CD4-positive, alpha-beta T cell treated with Interleukin-15 for 1 hour (primary cell): ENCODE measurements around the gene PPP2R2D.
"Not testable (repeated sequence)": the region's sequence is repeated elsewhere in the genome, so short reads cannot be mapped to it uniquely, and the experiment has no call there.

Experiments
- DNase-seq: peaks from one replicate; pipeline ENCODE4 v3.0.0-alpha.2; 2020

PPP2R2D gene

DNA sequence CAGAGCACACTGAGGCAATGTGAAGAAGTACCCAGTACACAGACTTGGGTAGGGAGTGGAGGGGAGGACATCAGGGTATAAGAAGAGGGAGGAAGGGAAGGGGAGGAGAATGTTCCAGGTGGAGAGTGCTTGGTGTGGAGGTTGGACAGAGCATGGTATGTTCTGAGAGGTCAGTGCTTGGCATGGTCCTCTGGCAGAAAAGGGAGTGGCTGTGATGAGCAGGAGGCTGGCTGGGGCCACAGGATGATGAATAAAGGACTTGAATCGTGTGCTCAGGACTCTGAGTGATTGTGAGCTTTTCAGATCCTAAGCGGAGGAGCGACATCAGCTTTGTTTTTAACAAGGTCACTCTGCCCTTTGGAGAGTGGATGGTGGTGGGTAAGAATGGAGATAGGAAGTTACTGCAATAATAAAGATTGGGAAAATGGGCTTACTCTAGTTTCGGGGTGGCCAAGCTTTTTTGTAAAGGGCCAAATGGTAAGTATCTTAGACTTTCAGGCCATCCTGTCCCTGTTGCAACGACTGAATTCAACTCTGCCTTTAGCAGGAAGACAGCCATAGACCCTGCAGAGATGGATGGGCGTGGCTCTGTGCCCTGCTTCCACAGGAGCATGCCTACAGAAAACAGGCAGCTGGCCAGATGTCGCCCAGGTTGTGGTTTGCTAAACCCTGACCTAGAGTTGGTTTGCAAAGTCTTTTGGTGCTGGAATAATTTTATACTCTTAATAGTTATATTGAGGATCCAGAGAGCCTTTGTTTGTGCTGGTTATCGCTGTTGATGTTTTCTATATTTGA is 8.4 kb downstream of the PPP2R2D start:
- no peak for DNase-seq

DNA sequence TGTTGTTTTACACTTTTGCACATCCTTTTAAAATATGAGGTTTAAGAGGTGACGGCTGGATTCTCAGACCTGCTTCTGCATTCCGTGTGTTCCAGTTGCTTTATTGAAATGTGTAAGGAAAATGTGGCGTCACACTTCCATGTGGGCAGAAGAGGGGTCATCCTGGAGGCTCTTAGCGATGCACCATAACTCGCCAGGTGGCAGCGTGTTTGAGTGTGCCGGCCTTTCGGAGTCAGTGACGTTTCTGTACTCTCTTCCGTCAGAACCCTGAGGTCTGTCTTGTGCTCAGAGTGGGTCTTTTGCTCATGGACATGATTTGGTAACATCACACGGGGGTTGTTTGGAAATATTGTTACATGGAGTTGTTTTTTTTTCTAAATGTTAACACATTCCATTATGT is 9.1 kb downstream of the PPP2R2D start:
- no peak for DNase-seq

DNA sequence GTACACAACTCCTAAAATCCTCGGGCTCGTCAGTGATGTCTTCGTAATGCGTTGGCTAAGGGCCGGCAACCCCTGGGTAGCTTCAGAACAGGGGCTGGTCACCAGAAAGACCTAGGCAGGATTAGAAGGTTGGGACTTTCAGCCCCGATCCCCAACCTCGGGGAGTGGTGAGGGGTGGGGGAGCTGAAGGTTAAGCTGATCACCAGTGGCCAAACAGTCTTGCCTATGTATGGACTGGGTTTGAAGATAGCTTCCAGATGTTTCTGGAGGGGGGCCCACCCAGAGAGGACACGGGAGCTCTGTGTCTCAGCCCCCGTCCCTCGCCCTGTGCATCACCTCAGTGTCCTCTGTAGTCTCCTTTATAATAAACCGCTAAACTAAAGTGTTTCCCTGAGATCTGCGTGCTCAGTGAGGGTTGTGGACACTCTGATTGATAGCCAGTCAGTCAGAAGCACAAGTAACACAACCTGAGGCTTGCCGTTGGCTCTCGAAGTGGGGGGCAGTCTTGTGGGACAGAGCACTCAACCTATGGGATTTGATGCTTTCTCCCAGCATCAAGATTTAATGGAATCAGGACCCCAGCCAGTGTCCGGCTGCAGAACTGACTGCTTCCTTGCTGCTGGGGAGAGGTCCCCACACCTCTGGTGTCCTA is 10.0 kb downstream of the PPP2R2D start:
- DNase-seq, result no peak

DNA sequence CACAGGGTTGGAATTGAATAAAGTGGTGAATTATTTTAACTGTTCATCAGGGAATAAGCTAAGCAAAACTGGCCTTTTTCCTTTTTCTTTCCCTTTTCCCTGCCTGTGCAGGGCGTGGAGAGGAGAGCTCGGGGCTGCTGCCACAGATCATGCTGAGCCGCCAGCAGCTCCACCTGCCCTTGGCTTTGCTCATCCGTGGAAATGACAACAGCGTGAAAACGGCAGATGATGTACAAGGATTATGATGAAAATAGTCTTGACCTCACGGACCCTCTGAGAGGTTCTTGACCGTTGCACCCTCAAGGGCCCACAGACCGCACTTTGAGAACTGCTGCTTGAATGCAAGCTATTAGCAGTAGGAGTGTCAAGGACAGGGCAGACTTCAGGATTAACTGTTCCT is 10.6 kb downstream of the PPP2R2D start:
- no peak for DNase-seq

DNA sequence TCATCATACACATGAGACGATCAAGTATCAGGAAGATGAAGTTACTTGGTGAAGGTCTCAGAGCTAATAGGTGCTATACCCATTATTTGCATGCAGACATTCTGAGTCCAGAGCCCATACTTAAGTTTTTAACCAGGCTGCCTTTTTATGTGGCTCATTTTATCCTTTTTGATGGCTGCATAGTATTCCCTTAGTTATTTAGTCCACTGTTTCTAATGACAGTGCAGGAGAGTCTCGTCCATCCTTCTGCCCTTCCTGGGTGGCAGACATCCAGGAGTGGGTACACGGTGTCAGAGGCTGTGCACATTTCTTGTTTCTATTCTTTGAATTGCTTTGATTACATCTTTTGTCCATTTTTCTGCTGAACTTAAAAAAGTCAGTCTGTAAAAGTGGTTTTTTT is 11.8 kb downstream of the PPP2R2D start:
- no peak for DNase-seq

DNA sequence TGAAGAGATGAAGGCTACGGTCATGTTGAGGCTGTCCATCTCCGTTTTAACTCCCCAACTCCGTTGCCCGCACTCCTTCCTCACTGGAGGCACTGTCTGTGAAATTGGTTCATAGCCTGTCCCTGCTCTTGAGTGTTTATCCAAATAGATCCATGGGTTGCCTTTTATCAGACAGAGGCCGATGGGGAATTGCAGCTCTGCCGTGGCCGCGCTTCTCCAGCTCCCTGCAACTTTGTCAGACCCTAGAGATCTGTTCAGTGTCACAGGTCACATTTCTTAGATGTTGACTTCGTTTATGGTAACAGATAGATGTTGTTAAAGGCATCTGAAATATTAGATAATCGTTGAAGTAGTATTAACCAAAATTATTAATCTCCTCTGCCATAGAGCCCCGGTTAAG is 14.7 kb downstream of the PPP2R2D start:
- no peak for DNase-seq

DNA sequence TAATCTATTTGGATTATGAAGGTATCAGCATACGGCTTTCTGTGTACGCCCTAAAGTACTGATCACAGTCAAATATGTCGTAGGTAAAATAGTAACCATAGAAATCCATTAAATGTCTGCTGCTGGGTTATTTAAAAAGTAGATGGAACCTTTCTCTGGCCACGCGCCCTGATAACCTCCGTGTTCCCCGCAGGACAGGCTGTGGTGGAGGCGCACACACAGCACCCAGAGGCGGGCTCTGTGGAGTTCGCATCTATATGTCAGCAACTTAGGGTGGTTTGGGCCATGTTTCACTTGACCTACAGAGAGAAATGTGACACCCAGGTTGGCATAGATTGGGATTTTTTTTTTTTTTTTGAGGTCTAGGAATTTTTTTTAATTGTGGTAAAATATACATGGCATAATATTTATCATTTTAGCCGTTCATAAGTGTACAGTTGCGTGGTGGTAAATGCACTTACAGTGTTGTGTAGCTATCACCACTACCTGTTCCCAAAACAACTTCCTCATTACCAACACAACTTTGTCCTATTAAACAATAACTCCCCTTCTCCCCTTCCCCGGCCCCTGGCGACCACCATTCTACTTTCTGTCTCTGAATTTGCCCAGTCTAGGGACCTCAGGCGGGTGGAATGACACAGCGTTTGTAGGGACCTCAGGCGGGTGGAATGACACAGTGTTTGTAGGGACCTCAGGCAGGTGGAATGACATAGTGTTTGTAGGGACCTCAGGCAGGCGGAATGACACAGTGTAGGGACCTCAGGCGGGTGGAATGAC is 15.4 kb downstream of the PPP2R2D start:
- DNase-seq, result no peak

DNA sequence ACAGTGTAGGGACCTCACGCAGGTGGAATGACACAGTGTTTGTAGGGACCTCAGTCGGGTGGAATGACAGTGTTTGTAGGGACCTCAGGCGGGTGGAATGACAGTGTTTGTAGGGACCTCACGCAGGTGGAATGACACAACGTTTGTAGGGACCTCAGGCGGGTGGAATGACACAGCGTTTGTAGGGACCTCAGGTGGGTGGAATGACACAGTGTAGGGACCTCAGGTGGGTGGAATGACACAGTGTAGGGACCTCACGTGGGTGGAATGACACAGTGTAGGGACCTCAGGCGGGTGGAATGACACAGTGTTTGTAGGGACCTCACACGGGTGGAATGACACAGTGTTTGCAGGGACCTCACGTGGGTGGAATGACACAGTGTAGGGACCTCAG is 16.0 kb downstream of the PPP2R2D start:
- DNase-seq, result not testable (repeated sequence)

DNA sequence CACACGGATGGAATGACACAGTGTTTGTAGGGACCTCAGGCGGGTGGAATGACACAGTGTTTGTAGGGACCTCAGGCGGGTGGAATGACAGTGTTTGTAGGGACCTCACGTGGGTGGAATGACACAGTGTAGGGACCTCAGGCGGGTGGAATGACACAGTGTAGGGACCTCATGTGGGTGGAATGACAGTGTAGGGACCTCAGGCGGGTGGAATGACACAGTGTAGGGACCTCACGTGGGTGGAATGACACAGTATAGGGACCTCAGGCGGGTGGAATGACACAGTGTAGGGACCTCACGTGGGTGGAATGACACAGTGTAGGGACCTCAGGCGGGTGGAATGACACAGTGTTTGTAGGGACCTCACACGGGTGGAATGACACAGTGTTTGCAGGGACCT is 16.7 kb downstream of the PPP2R2D start:
- DNase-seq, result not testable (repeated sequence)

DNA sequence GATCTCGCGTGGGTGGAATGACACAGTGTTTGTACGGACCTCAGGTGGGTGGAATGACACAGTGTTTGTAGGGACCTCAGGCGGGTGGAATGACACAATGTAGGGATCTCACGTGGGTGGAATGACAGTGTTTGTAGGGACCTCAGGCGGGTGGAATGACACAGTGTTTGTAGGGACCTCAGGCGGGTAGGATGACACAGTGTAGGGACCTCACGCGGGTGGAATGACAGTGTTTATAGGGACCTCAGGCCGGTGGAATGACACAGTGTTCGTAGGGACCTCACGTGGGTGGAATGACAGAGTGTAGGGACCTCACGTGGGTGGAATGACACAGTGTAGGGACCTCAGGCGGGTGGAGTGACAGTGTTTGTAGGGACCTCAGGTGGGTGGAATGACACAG is 18.7 kb downstream of the PPP2R2D start:
- not testable (repeated sequence) for DNase-seq

DNA sequence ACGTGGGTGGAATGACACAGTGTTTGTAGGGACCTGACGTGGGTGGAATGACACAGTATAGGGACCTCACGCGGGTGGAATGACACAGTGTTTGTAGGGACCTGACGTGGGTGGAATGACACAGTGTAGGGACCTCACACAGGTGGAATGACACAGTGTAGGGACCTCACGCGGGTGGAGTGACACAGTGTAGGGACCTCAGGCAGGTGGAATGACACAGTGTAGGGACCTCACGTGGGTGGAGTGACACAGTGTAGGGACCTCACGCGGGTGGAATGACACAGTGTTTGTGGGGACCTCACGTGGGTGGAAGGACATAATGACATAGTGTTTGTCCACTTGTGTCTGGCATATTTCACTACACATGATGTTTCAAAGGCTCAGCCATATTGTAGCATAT is 19.3 kb downstream of the PPP2R2D start:
- no peak for DNase-seq

DNA sequence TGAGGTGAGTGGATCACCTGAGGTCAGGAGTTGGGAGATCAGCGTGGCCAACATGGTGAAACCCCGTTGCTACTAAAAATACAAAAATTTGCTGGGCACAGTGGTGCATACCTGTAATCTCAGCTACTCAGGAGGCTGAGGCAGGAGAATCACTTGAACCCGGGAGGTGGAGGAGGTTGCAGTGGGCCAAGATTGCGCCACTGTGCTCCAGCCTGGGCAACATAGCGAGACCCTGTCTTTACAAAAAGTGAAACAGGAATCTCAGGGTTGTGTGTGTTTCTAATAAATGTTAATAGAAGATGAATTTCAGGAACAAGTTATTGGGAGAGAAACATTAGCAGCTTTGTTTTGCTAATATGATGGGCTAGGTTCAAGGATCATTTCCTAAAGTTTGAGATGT is 19.9 kb downstream of the PPP2R2D start:
- no peak for DNase-seq

DNA sequence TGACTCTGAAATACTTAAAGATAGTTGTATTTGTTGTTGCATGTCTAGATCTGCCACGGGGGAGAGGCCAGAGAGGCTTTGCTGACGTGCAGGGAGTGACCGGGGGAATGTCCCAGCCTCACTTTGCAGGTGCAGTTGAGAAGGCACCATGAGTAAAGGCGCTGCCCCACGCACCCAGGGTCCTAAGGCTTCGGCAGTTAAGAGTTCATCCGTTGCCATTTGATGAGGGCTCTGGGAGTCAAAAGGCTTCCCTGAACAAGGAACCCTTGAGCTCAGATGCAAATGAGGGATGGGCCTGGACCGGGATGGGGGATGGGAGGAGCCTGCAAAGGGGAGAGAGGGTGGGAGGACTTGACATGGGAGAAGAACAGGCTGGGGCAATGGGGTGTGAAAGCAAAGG is 20.4 kb downstream of the PPP2R2D start:
- no peak for DNase-seq

DNA sequence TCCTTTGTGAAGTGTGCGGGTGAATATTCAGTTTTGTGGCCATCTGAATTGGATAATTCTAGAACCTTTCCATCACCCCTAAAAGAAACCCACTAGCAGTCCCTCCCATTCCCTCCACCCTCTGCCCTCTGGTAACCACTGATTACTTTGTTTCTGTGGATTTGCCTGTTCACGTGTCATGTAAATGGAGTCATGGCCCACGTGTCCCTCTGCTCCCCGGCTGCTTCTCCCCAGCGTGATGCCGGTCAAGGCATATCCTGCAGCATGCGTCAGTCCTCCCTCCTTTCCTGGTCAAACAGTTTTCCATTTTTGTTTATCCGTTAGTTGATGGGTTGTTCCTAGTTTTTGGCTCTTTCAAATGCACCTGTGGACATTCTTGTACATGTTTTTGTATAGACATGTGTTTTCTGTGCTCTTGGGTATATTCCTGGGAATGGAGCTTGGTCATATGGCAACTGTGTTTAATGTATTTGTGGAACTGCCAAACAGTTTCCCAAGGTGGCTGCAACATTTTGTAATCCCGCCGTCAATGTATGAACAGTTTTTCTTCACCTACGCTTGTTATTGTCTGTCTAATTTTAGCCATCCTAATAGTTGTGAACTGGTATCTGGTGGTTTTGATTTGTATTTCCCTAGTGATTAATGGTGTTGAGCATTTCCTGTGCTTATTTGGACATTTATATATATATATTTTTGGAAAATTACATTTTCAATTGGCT is 22.4 kb downstream of the PPP2R2D start:
- DNase-seq, result no peak

DNA sequence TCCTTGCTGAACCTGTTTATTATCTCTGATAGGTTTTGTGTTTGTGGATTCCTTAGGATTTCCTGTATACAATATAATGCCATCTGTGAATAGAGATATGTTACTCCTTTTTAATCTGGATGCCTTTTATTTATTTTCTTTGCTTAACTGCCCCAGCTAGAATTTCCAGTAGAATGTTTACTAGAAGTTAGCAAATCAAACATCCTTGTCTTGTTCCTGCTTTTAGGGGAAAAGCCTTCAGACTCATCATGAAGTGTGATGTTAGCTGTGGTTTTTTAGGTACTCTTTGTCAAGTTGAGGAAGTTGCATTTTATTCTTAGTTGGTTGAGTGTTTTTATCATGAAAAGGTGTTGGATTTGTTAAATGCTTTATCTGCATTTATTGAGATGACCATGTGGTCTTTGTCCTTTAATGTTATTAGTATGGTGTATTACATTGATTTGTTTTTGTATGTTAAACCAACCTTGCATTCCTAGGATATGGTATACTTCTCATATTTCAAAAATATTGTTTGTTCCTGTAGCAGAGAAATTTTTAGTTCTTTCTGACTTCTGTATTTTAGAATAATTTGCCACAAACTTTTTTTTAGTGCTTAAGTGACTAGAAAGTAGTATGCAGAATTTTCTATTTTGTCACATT is 24.3 kb downstream of the PPP2R2D start:
- DNase-seq, result no peak

DNA sequence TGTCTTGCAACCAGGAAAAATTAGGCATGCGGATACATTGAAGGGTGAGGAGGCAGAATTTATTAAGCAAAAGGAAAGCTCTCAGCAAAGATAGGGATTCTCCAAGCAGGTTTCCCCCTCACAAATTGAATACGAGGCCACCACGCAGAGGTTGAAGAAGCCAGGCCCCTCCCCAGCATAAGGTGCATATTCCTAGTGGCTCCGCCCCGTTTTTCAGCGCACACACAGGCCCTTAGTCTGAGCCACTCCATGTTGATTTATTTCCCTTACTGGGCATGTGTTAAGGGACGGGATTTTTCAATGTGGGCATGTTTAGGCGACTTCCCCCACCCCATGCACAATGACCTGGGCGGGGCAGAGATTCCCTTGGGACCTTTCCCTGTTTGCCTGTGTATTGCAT is 24.9 kb downstream of the PPP2R2D start:
- DNase-seq, result no peak

DNA sequence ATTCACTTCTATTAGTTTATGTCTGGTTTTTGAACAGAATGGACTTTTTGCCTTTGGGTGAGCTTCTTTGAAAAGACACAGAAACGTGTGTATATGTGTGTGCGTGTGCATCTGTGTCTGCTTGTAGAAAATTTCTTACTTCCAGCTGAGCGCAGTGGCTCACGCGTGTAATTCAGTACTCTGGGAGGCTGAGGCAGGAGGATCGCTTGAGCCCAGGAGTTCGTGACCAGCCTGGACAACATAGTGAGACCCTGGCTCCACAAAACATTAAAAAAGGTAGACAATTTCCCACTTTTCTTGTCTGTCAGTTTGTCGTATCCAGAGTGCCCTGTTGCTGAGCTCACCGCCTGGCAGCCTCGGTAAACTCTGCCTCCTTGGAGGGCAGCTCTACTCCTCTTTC is 25.4 kb downstream of the PPP2R2D start:
- DNase-seq, result no peak

DNA sequence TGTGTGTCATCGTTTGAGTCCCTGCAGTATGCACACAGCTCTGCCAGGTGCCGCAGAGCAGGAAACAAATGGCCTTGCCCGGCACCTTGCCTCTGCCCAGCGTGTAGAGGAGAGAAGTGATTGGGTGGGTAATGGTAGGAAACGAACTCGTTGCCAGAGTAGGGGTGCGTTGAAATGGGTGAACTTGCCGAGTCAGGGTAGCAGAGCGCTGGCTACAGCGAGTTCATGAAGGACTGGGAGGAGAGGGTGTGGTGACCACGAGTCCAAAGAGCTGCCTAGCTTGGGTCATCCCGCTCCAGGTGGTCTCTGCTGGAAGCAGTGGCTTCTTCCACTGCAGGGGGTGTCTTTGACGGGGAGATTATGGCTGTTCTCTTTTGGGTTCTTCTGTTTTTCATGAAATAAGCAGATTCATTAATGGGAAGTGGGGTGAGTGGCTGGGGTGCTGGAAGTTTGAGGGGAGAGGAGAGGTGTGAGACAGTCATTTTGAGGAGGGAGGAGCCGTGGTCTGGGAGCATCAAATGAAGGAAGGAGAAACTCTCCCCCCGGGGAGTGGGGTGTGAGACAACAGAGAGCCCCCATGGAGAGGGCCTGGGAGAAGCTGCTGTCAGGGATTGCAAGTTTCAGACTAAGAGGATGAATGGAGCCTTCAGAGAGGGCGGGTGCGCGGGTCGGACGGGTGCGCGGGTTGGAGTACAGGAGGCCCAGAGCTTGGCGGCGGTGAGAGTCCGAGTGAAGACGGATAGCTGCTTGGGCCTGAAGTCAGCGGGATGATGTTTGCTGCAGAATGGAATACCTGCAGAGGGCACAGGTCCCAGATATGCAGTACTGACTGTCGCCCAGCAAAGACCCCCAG is 26.2 kb downstream of the PPP2R2D start:
- no peak for DNase-seq

DNA sequence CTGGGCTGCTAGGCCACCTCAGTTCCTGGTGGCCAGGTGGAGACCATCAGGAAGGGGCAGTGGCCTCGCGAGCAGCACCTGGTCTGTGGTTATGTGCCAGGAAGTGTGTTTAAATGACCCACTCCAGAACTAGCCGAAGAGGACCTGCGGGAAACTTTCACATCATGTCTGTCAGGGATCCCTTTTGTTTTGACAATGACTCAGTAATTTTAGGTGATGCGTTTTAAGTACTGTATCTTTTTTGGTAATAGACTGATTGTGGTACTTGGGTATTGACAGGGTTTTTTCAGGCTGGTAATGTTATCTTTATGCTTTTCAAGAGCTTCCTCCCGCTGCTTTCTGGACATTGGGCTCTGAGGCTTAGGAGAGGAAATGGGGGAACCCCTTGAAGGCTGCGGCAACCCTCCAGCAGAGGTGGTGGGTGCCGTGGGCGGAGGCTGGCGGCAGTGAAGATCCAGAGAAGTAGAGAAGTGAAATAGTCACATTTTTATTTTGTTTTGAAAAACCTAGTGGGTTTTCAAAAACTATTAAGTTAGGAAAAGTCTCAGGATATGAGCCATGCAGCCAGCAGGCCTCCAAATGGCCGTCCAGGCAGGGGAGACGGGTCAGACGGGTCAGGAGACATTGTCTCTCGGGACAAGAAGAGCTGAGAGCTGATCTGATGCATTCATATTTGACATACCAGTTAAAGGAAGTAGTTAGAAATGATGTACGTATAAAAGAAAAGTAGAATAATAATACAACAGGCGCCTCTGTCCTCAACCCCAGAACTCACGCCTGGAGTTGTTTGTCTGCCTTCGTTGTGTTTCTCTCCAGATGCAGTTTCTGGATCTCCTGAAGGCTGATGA is 27.7 kb downstream of the PPP2R2D start:
- DNase-seq, result no peak

DNA sequence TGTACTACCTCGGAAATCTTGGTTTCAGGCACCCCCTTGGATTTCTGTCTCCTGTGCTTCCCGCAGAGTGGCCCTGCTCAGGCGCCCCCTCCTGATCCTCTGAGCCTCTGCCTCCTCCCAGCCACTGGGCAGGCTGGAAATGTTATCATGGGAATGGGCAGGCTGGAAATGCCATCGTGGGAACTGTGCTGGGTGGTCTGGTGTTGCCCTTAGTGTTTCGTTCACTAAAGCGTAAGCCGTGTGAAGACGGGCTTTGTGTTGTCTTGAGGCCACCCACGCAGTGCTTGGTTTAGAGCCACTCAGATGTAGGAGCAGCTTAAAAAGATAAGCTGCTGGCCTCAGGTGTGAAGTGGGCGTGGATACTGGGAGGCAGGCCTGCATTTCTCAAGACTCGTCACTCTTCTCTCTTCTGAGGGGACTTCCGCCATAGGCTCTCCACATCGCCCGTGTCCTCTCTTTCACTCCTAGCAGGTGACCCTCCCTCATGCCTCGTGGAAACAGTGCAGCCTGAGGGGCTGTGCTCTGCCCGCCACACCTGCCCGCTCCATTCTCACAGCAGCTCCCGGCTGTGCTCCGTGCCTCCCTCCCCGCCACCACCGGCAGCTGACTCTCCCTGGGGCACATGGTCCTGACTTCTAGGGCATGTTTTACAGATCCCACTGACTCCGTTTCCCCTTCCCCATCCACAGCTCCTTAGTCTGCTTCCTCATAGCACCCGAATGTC is 28.5 kb downstream of the PPP2R2D start:
- no peak for DNase-seq
